Activated CD4-positive, alpha-beta memory T cell treated with anti-CD3 and anti-CD28 coated beads, Interleukin-2, amount 10 ng/mL, durations not matched to agents 7 days and 5 days (primary cell): ENCODE measurements around the gene PLXND1. TPM values are rescaled to one million over a fixed set of nuclear protein-coding genes. Genes with fewer than 3 reads are reported as not detected.
"Not testable (repeated sequence)": the region's sequence is repeated elsewhere in the genome, so short reads cannot be mapped to it uniquely, and the experiment has no call there.

Experiments used
- CTCF ChIA-PET: fragments of 350-600 bp; sonication (Branson Sonifier 250); formaldehyde crosslinking; loops from one replicate; lab custom pipeline; 2021; ENCODE audit warnings: antibody characterized with exemption, inconsistent platforms; lab: Charles Lee
- POLR2A ChIA-PET: fragments of 350-600 bp; sonication (Branson Sonifier 250); formaldehyde crosslinking; loops from one replicate; lab custom pipeline; 2021; ENCODE audit warnings: antibody characterized with exemption; lab: Charles Lee
- DNase-seq: peaks from one replicate; pipeline ENCODE4 v3.0.0-alpha.2; 2020
- H3K27ac Mint-ChIP-seq: one replicate; pipeline ENCODE4 v1.8.0; 2021; ENCODE audit warnings: mild to moderate bottlenecking, mixed read lengths
- H3K27me3 Mint-ChIP-seq: one replicate; pipeline ENCODE4 v1.8.0; 2021; ENCODE audit warnings: mixed read lengths
- H3K36me3 Mint-ChIP-seq: one replicate; pipeline ENCODE4 v1.8.0; 2021; ENCODE audit warnings: low read depth, mixed read lengths
- H3K4me1 Mint-ChIP-seq: one replicate; pipeline ENCODE4 v1.8.0; 2021; ENCODE audit warnings: mixed read lengths
- H3K4me3 Mint-ChIP-seq: one replicate; pipeline ENCODE4 v1.8.0; 2021; ENCODE audit warnings: mild to moderate bottlenecking, mixed read lengths
- H3K9me3 Mint-ChIP-seq: one replicate; pipeline ENCODE4 v1.8.0; 2021; ENCODE audit warnings: mixed read lengths
- total RNA-seq, 2 experiments: library from RNA; stranded (reverse); gene quantifications; one replicate each; pipeline ENCODE4 v1.2.3, GENCODE V29; 2021

Gene PLXND1
- total RNA-seq, 2 experiments from 2014 or later = 13.4 to 18.0 TPM

DNA sequence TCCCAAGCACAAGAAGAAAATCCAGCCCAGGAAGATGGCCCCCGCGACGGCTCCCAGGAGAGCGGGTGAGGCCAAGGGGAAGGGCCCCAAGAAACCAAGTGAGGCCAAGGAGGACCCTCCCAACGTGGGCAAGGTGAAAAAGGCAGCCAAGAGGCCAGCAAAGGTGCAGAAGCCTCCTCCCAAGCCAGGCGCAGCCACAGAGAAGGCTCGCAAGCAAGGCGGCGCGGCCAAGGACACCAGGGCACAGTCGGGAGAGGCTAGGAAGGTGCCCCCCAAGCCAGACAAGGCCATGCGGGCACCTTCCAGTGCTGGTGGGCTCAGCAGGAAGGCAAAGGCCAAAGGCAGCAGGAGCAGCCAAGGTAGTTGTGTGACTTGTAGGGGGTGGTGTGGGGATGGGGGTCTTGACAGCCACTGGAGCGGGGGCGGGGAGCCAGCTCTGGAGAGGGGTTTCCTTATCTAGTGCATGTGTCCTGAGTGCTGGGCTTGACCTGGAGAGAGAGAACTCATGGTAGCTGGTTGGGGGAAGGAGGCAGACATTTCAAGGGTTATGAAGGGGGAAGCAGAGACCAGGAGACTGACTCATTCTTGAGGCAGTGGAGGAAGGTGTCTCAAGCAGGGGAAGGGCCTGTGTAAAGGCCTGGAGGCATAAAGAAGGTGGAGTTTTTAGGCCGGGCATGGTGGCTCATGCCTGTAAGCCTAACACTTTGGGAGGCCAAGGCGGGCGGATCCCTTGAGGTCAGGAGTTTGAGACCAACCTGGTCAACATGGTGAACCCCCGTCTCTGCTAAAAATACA is 57.3 kb downstream of the PLXND1 start:
- Mint-ChIP-seq H3K27me3 (peaks cover 9% of the 10 kb centered on the region), H3K4me3 (no peak overlapping the region), H3K36me3 (no peaks in the 10 kb centered on the region), H3K27ac (no peak overlapping the region), H3K4me1 (peaks cover 8% of the 10 kb centered on the region), H3K9me3 (no peaks in the 10 kb centered on the region)
- CTCF ChIA-PET = no interaction called here
- POLR2A ChIA-PET = no interaction called here
- no peak for DNase-seq

DNA sequence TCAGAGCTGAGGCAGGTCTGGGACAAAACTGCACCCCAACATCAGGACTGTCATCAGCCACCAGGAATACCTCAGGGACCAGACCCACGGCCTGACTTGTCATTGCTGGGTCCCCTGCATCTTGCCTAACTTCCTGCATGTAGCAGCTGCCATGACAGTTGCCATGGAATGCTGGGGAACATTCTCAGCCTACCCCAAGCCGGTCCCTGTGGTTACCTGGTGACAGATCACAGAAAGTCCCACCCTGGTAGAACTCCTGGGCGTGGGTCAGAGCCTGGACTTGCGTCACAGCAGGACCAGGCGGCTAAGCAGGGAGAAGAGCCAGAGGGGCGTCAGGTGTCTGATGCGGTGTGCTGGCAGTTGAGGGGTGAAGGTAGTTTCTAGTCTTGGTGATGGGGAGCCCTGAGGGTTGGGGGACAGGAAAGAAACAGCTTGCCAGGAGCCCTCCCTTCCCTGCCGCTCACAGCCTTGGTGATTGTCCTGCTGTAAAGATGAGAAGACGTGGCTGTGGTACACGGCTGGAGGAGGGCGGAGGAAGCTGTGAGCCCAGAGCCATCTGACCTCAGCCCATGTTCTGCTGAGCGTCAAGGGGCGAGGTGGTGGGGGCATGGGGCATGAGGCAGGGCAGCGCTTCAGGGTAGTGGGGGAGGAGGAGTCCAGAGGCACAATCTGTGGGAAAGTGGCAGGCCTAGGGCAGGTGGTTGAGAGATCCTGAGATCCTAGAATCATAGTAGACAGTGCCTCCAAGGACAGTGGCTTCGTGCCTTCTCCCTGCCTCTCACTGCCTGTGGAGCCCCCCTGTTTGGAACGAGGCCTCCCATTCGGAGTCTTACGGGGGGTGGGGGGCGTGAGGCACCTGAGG is 58.1 kb downstream of the PLXND1 start:
- Mint-ChIP-seq H3K27ac (no peak overlapping the region), H3K4me3 (no peak overlapping the region), H3K27me3 (peaks cover 7% of the 10 kb centered on the region), H3K4me1 (no peaks in the 10 kb centered on the region), H3K9me3 (no peaks in the 10 kb centered on the region), H3K36me3 (no peaks in the 10 kb centered on the region)
- ChIA-PET POLR2A (no interaction called here), CTCF (no interaction called here)
- no peak for DNase-seq

- no peaks in the 10 kb centered on the region for H3K9me3 Mint-ChIP-seq
- H3K4me1 Mint-ChIP-seq = no peaks in the 10 kb centered on the region
- ChIA-PET POLR2A (no interaction called here), CTCF (no interaction called here)
- no peak overlapping the region for H3K4me3 Mint-ChIP-seq
- H3K27me3 Mint-ChIP-seq = peaks cover 1% of the 10 kb centered on the region
- no peak overlapping the region for H3K27ac Mint-ChIP-seq
- no peaks in the 10 kb centered on the region for H3K36me3 Mint-ChIP-seq
- DNase-seq = no peak
These were observed 59.2 kb downstream of the PLXND1 start for GRCh38 chr3:129547241-129547640.

- H3K4me1 Mint-ChIP-seq, DNase-seq, H3K36me3 Mint-ChIP-seq, CTCF ChIA-PET, H3K27ac Mint-ChIP-seq, H3K27me3 Mint-ChIP-seq, H3K4me3 Mint-ChIP-seq, H3K9me3 Mint-ChIP-seq, POLR2A ChIA-PET: not testable (repeated sequence)
These were observed 60.5 kb downstream of the PLXND1 start for GRCh38 chr3:129545951-129546350.

DNA sequence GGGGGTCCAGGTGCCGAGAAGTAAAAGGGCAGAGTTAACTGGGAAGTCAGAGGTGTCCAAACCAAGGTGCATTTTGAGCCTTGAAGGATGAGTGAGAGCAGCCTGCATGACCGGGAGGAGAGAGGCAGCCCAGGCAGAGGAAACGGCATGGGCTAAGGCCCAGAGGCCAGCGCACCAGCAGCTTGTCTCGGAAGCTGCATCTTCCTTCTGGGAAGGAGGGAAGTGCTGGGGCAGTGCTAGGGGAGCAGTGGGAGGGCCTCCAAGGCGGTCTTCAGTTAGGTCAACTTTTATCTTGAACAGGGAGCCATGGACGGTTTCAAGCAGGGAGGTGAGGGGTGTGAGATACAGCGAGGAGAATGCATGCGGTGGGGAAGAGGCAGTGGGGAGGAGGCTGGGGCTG is 62.5 kb downstream of the PLXND1 start:
- Mint-ChIP-seq H3K27me3 (peaks cover 1% of the 10 kb centered on the region), H3K4me1 (no peaks in the 10 kb centered on the region), H3K9me3 (no peaks in the 10 kb centered on the region), H3K4me3 (no peak overlapping the region), H3K36me3 (no peaks in the 10 kb centered on the region), H3K27ac (no peak overlapping the region)
- POLR2A ChIA-PET = no interaction called here
- DNase-seq = no peak
- CTCF ChIA-PET = no interaction called here

DNA sequence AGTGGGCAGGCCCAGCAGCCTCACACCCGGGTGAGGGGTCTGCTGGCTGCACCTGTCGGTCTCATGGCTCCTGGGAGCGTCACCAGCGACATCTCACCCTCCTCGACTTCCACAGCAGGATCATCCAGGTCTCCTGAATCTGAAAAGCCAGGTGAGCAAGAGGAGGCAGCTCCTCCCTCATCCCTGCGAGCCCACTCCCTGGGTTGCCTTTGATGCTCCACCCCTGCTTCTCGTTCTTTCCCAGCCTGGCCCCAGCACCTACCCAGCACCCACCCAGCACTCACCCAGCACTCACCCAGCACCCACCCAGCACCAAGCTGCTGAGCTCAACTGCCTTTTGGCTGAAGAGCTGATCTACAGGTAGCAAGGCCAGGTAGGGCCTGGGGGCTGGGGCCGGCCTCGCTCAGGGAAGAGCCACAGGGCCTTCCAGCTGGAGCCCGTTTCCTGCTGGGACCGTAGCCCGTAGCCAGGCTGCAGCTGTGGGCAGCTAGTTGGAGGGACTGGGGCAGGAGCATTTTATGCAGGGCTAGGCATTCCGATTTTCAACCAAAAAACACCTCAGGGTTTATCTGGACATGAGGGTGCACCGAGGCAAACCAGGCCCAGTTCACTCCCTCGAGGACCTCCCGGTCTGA is 63.2 kb downstream of the PLXND1 start, which contains the start of gene H1-8:
Gene H1-8 (plus strand): TSS at position 20 of the 635 bp plus-strand sequence. CDS start 44 bp downstream, at position 64.
- Mint-ChIP-seq H3K4me3 (no peak within 1 kb of the TSS), H3K27me3 (peaks cover 1% of the 10 kb centered on the region), H3K9me3 (no peaks in the 10 kb centered on the region), H3K4me1 (no peaks in the 10 kb centered on the region), H3K36me3 (no peaks in the 10 kb centered on the region), H3K27ac (no peak within 1 kb of the TSS)
- DNase-seq = no peak
- ChIA-PET CTCF (no interaction called here), POLR2A (no interaction called here)

- no peaks in the 10 kb centered on the region for H3K9me3 Mint-ChIP-seq
- H3K27me3 Mint-ChIP-seq = peaks cover 1% of the 10 kb centered on the region
- H3K36me3 Mint-ChIP-seq = no peaks in the 10 kb centered on the region
- H3K27ac Mint-ChIP-seq = no peak overlapping the region
- no peak overlapping the region for H3K4me3 Mint-ChIP-seq
- H3K4me1 Mint-ChIP-seq = no peaks in the 10 kb centered on the region
- ChIA-PET CTCF (no interaction called here), POLR2A (no interaction called here)
- no peak for DNase-seq
These were observed 63.7 kb downstream of the PLXND1 start for GRCh38 chr3:129542747-129543146.

GRCh38 chr3:129540776-129541516 is 65.5 kb downstream of the PLXND1 start:
- ChIA-PET CTCF (no interaction called here), POLR2A (no interaction called here)
- Mint-ChIP-seq H3K4me1 (no peaks in the 10 kb centered on the region), H3K4me3 (no peak overlapping the region), H3K9me3 (no peaks in the 10 kb centered on the region), H3K27ac (no peak overlapping the region), H3K36me3 (no peaks in the 10 kb centered on the region), H3K27me3 (no peaks in the 10 kb centered on the region)
- DNase-seq = no peak

DNA sequence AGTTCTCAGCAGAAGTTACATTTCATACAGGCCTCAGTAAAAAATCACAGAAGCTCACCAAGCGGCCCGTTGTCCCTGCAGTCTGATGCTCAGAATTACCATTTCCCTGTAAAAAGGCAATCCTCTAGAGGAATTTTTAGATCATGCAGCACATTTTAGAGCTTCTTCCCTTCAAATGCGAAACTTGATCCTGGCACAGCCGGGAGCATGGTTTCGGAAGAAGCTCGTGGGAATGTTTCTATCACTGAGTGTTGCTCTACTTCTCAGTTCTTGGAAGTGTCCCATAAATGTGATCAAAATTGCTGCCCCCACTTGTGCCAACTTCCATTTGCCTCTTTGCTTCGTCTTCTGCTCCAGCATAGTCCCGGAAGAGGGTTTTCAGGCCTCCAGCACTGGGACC is 67.3 kb downstream of the PLXND1 start:
- DNase-seq = no peak
- POLR2A ChIA-PET = no interaction called here
- CTCF ChIA-PET = no interaction called here
- no peaks in the 10 kb centered on the region for H3K27me3 Mint-ChIP-seq
- no peak overlapping the region for H3K27ac Mint-ChIP-seq
- H3K4me3 Mint-ChIP-seq = no peak overlapping the region
- H3K9me3 Mint-ChIP-seq = no peaks in the 10 kb centered on the region
- H3K4me1 Mint-ChIP-seq = no peaks in the 10 kb centered on the region
- H3K36me3 Mint-ChIP-seq = no peaks in the 10 kb centered on the region

DNA sequence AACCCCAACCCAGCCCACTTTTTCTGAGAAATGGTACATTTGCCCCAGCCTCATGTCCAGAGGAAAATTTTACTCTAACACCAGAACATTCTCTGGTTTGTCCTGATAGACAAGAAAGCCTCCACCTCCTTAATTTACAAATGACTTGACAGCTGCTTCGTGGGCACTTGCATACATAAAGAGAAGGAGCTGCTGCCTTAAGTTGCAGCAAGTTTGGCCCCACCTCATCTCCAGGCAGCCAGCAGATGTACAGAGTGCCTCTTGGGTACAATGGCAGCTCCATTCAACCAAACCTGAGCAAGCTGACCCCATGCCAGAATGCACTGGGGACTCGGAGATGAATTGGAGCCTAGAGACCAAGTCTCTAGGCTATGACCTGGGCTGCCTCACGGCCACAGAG is 69.7 kb downstream of the PLXND1 start:
- Mint-ChIP-seq H3K36me3 (no peaks in the 10 kb centered on the region), H3K27me3 (no peaks in the 10 kb centered on the region), H3K9me3 (no peaks in the 10 kb centered on the region), H3K27ac (no peak overlapping the region), H3K4me1 (no peaks in the 10 kb centered on the region), H3K4me3 (no peak overlapping the region)
- CTCF ChIA-PET = no interaction called here
- no peak for DNase-seq
- POLR2A ChIA-PET = no interaction called here

DNA sequence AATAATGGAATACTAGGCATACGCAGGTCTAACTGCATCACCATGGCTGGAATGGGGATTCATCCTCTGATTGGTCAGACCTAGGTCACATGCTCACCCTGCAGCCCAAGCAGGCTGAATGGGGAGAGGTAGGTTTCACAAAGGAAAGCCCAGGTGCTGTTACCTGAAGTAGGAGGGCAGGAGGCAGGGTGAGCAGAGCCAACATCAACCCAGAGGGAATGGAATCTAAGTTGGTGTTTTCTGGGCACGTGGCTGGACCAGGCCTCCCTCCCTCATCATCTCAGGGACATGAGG is 70.2 kb downstream of the PLXND1 start:
- POLR2A ChIA-PET = no interaction called here
- H3K4me1 Mint-ChIP-seq = no peaks in the 10 kb centered on the region
- H3K4me3 Mint-ChIP-seq = no peak overlapping the region

GRCh38 chr3:129535075-129535474 is 71.4 kb downstream of the PLXND1 start:
- Mint-ChIP-seq H3K27ac (no peak overlapping the region), H3K27me3 (no peaks in the 10 kb centered on the region), H3K36me3 (no peaks in the 10 kb centered on the region), H3K4me3 (no peak overlapping the region), H3K4me1 (no peaks in the 10 kb centered on the region), H3K9me3 (no peaks in the 10 kb centered on the region)
- POLR2A ChIA-PET = no interaction called here
- DNase-seq = no peak
- CTCF ChIA-PET = interaction anchor here (1.0 to 1.2 kb wide), 3 partner anchors 10 to 59 kb away, joined by 3 read pairs; no protein-coding TSS in a partner anchor

More for the DNA sequence above, 70.2 kb downstream of the PLXND1 start:
- Mint-ChIP-seq H3K9me3 (no peaks in the 10 kb centered on the region), H3K27me3 (no peaks in the 10 kb centered on the region), H3K27ac (no peak overlapping the region), H3K36me3 (no peaks in the 10 kb centered on the region)
- CTCF ChIA-PET = no interaction called here
- DNase-seq = no peak
